ENCODE data around the gene SYNJ1.
"Not testable (repeated sequence)": the region's sequence is repeated elsewhere in the genome, so short reads cannot be mapped to it uniquely, and the experiment has no call there.

SYNJ1 gene

GRCh38 chr21:32735524-32735923, 7.7 kb upstream of the SYNJ1 start:
- DNase-seq: no peak

- no peak for DNase-seq
These were observed 6.3 kb upstream of the SYNJ1 start for GRCh38 chr21:32733990-32734613.

GRCh38 chr21:32733356-32733755, 5.5 kb upstream of the SYNJ1 start:
- no peak for DNase-seq

- no peak for DNase-seq
These were observed 4.7 kb upstream of the SYNJ1 start for GRCh38 chr21:32732544-32732943.

- DNase-seq: no peak
These were observed 1.0 kb upstream of the SYNJ1 start for GRCh38 chr21:32728848-32729247.

- DNase-seq: no peak
These were observed 635 bp upstream of the SYNJ1 start for GRCh38 chr21:32728456-32728839.

- peak; percentile 3 for DNase-seq
These were observed 750 bp downstream of the SYNJ1 start for GRCh38 chr21:32726839-32727686.

- DNase-seq: no peak
These were observed 8.7 kb downstream of the SYNJ1 start for GRCh38 chr21:32719085-32719484.

GRCh38 chr21:32717851-32718316, 9.9 kb downstream of the SYNJ1 start:
- no peak for DNase-seq

- DNase-seq: no peak
These were observed 11.3 kb downstream of the SYNJ1 start for GRCh38 chr21:32716486-32716885.

- DNase-seq: no peak
These were observed 14.1 kb downstream of the SYNJ1 start for GRCh38 chr21:32713726-32714125.

- DNase-seq: no peak
These were observed 15.2 kb downstream of the SYNJ1 start for GRCh38 chr21:32712641-32713040.

- DNase-seq: no peak
These were observed 15.8 kb downstream of the SYNJ1 start for GRCh38 chr21:32712043-32712442.

- DNase-seq: no peak
These were observed 16.8 kb downstream of the SYNJ1 start for GRCh38 chr21:32710987-32711386.

GRCh38 chr21:32710069-32710784, 17.6 kb downstream of the SYNJ1 start:
- DNase-seq: no peak

- no peak for DNase-seq
These were observed 19.7 kb downstream of the SYNJ1 start for GRCh38 chr21:32708069-32708468.

- DNase-seq: no peak
These were observed 21.9 kb downstream of the SYNJ1 start for GRCh38 chr21:32705901-32706300.

GRCh38 chr21:32705139-32705538, 22.7 kb downstream of the SYNJ1 start:
- no peak for DNase-seq

- DNase-seq: no peak
These were observed 25.1 kb downstream of the SYNJ1 start for GRCh38 chr21:32702702-32703101.

- DNase-seq: no peak
These were observed 28.7 kb downstream of the SYNJ1 start for GRCh38 chr21:32698971-32699693.

GRCh38 chr21:32698286-32698685, 29.5 kb downstream of the SYNJ1 start:
- no peak for DNase-seq

GRCh38 chr21:32695482-32695881, 32.3 kb downstream of the SYNJ1 start:
- DNase-seq: not testable (repeated sequence)

GRCh38 chr21:32693581-32693980, 34.2 kb downstream of the SYNJ1 start:
- DNase-seq: no peak

Data from stimulated activated CD4-positive, alpha-beta T cell treated with anti-CD3 and anti-CD28 coated beads, Interleukin-12 subunit alpha, Interleukin-12 subunit beta, amount 100 ng/mL, for 4 hours (primary cell).